ENCODE results near the gene GPANK1. TPM values are rescaled to one million over a fixed set of nuclear protein-coding genes. Genes with fewer than 3 reads are reported as not detected.
A peak's percentile ranks its signal among the peaks of the same experiment; 100 is the strongest.

The GPANK1 gene
- total RNA-seq = 10 to 100 TPM; 22.3 to 32.5 (median 24.3) TPM

DNA sequence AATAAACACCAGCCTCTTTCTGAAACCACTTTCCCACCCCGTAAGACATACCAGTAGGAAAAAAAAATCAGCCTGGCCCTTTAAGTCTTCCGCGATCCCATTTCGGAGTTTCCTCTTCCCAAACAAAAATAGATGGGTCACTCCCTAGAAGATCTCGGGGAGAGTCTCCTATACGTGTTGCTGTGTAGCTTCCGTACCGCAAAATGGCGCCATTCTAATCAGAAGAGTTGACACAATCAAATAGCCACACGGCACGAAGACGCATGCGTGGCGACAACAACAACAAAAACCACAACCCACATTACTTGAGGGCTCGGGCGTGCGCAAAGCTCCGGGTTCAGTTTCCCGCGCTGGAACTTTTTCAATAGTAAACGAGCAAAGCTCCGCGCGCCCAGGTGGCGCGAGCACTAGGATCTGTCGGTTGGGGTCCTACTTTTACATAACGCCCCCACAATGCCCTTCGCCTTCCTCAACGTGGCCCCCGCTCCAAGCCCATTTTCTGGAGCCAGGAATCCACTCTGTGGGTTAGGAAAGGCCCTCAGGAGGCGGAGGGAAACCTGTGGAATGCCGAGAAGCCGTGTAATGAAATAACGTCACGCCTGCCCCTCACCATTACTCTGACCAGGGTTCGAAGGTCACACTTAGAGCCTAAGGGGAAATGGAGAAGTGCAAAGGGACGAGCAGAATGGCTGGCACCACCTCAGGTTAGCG is at the start of gene GPANK1:
Gene GPANK1, minus strand, starts transcription at position 208 of the 711 bp plus-strand sequence. CDS start 519 bp downstream, outside the sequence.
- H3K4me3 ChIP-seq (ENCODE audit: low read depth, poor library complexity, severe bottlenecking) = peak within 1 kb of the TSS; percentile 61
- 0 to 1% methylated on average over 38 to 39 of the region's 39 CpGs for WGBS, 2 donors
- intact Hi-C loops (cut with DNase I; ENCODE audit: low total_unique reads) = no loop called here
- peak; percentile 95 to 98 for DNase-seq (ENCODE audit: low spot score in 2 of 2)
- TF ChIP-seq, protein P1, sequence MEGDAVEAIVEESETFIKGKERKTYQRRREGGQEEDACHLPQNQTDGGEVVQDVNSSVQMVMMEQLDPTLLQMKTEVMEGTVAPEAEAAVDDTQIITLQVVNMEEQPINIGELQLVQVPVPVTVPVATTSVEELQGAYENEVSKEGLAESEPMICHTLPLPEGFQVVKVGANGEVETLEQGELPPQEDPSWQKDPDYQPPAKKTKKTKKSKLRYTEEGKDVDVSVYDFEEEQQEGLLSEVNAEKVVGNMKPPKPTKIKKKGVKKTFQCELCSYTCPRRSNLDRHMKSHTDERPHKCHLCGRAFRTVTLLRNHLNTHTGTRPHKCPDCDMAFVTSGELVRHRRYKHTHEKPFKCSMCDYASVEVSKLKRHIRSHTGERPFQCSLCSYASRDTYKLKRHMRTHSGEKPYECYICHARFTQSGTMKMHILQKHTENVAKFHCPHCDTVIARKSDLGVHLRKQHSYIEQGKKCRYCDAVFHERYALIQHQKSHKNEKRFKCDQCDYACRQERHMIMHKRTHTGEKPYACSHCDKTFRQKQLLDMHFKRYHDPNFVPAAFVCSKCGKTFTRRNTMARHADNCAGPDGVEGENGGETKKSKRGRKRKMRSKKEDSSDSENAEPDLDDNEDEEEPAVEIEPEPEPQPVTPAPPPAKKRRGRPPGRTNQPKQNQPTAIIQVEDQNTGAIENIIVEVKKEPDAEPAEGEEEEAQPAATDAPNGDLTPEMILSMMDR (IDR thresholded peaks at IDR 0.05) = no peak
- peak in 1 of 2 donors; percentile 2 for TF ChIP-seq POLR2A (IDR thresholded peaks at IDR 0.05)

DNA sequence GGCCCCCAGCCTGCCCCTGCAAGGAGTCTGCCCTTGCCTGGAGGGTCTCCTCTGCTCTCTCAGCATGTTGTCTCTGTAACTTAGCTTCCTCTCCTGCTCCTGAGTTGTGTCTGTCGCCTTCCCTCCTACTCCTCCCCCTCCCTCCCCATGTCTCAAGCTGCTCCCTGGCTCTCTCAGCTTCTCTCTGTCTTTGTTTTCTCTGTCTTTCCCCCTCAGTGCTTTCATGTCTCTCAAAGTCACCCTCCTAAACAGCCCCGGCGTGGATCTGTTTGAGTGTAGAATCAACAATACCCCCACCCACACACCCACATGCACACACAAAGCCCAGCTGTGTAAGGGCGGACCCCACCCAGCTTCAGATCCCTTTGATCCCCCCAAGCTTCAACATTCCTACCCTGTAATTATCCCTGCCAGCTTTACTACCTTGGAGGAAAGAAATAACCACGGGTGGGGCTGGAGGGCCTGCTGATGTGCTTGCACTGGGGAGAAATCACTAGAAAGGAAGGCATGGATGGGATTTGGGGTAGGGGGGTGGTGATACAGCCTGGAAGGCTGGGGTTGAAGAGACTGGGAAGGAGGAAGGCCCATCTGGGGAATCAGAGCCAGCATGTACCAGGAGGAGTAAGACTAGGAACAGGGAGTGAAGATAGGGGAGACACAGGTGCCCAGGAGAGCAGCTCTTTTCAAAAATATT is 49.3 kb upstream of the GPANK1 start:
- 27 to 28% methylated on average over 5 of the region's 5 CpGs for WGBS, 2 donors
- intact Hi-C loops (cut with DNase I; ENCODE audit: low total_unique reads) = no loop called here
- DNase-seq (ENCODE audit: low spot score in 2 of 2) = no peak
- TF ChIP-seq, protein P1 (IDR thresholded peaks at IDR 0.05) = no peak
- no peak for TF ChIP-seq POLR2A (IDR thresholded peaks at IDR 0.05)
- H3K4me3 ChIP-seq (ENCODE audit: low read depth, poor library complexity, severe bottlenecking) = no peak overlapping the region

GRCh38 chr6:31713465-31713864 is 48.7 kb upstream of the GPANK1 start:
- no peak for DNase-seq (ENCODE audit: low spot score in 2 of 2)
- H3K4me3 ChIP-seq (ENCODE audit: low read depth, poor library complexity, severe bottlenecking) = no peak overlapping the region
- WGBS, 2 donors = 57 to 70% methylated on average over 4 of the region's 4 CpGs
- TF ChIP-seq, protein P1 (IDR thresholded peaks at IDR 0.05) = no peak
- no peak for TF ChIP-seq POLR2A (IDR thresholded peaks at IDR 0.05)
- intact Hi-C loops (cut with DNase I; ENCODE audit: low total_unique reads) = no loop called here

GRCh38 chr6:31712296-31712695 is 47.5 kb upstream of the GPANK1 start:
- no peak overlapping the region for H3K4me3 ChIP-seq (ENCODE audit: low read depth, poor library complexity, severe bottlenecking)
- no peak for DNase-seq (ENCODE audit: low spot score in 2 of 2)
- TF ChIP-seq POLR2A (IDR thresholded peaks at IDR 0.05) = no peak
- TF ChIP-seq, protein P1 (IDR thresholded peaks at IDR 0.05) = no peak
- 54 to 61% methylated on average over 8 of the region's 8 CpGs for WGBS, 2 donors
- intact Hi-C loops (cut with DNase I; ENCODE audit: low total_unique reads) = no loop called here

DNA sequence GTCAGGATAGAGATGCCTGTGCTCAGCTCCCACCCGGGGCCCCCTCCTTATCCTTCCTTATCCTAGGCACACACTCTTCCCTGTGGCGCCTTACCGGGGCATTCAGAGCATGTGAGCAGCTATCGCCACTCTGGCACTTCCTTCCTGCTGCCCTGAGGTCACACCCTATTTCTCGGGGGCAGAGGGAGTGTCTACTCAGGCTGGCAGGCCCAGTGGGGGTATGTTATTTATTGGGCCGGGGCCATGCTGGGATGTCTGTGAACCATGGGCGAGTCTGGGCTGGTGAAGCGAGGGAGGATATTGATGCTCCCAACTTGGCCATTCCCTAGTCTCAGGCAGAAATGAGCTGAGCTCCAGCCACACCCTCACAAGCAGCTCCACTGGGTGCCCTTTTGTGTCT is 46.4 kb upstream of the GPANK1 start:
- no peak for DNase-seq (ENCODE audit: low spot score in 2 of 2)
- no peak overlapping the region for H3K4me3 ChIP-seq (ENCODE audit: low read depth, poor library complexity, severe bottlenecking)
- intact Hi-C loops (cut with DNase I; ENCODE audit: low total_unique reads) = no loop called here
- TF ChIP-seq, protein P1 (IDR thresholded peaks at IDR 0.05) = no peak
- no peak for TF ChIP-seq POLR2A (IDR thresholded peaks at IDR 0.05)
- 18 to 29% methylated on average over 4 to 8 of the region's 8 CpGs for whole genome bisulfite sequencing, 2 donors
